T-helper 2 cell treated with Interferon-gamma antibody and Interleukin-4, amounts not matched to agents 5 μg/mL and 100 μg/mL, for 36 hours (primary cell): ENCODE data around the gene CDK11B.
"Not testable (repeated sequence)": the region's sequence is repeated elsewhere in the genome, so short reads cannot be mapped to it uniquely, and the experiment has no call there.

Experiments used
- DNase-seq: peaks from one replicate; pipeline ENCODE4 v3.0.0; 2021; ENCODE audit warnings: low spot score
- H3K27ac Mint-ChIP-seq: one replicate; pipeline ENCODE4 v1.8.0; 2021; ENCODE audit warnings: mild to moderate bottlenecking, mixed read lengths
- H3K27me3 Mint-ChIP-seq: one replicate; pipeline ENCODE4 v1.8.0; 2021; ENCODE audit warnings: low read depth, mixed read lengths
- H3K36me3 Mint-ChIP-seq: one replicate; pipeline ENCODE4 v1.8.0; 2021; ENCODE audit warnings: low read depth, mixed read lengths
- H3K4me1 Mint-ChIP-seq: one replicate; pipeline ENCODE4 v1.8.0; 2021; ENCODE audit warnings: low read depth, mixed read lengths
- H3K4me3 Mint-ChIP-seq: one replicate; pipeline ENCODE4 v1.8.0; 2022; ENCODE audit warnings: mild to moderate bottlenecking, moderate library complexity, mixed read lengths
- H3K9me3 Mint-ChIP-seq: one replicate; pipeline ENCODE4 v1.8.0; 2021; ENCODE audit warnings: mixed read lengths

CDK11B gene

DNA sequence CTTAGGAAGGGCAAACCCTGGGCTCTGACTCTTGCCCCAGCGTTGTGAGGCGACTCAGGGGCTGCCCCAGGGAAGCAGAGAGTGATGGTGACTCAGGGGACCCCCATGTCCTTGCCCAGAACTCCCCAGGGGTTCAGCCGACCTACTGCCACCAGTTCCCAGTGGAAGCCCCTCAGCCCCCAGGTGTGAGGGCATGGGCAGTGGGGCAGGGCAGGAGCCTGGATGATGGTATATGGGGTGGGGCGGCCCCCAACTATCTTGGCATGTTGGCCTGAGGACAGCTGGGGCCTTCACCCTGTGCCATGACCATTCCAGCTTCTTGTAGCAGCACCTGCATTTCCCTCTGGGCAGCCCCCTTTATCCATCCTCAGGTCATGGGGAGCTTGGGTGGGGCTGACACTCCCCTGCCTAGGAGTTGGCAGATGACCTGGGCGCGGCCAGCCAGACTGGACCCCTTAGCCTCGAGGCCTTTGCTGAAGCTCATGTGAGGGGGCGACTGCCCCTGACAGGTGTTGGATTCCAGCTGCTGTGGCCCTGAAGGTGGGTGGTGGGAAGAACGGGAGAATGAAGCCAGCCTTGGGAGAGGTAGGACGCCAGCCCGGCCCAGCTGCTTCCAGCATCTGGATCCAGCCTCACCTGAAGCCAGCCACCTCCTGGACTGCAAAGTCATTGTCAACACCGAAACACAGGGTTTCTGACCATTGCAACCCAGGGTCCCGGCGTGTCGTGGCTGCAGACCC, 57.1 kb downstream of the CDK11B start:
- no peaks in the 10 kb centered on the region for H3K36me3 Mint-ChIP-seq
- no peak overlapping the region for H3K27ac Mint-ChIP-seq
- no peaks in the 10 kb centered on the region for H3K9me3 Mint-ChIP-seq
- H3K4me3 Mint-ChIP-seq = no peak overlapping the region
- DNase-seq = no peak
- H3K27me3 Mint-ChIP-seq = peaks cover 5% of the 10 kb centered on the region
- peaks cover 3% of the 10 kb centered on the region for H3K4me1 Mint-ChIP-seq

DNA sequence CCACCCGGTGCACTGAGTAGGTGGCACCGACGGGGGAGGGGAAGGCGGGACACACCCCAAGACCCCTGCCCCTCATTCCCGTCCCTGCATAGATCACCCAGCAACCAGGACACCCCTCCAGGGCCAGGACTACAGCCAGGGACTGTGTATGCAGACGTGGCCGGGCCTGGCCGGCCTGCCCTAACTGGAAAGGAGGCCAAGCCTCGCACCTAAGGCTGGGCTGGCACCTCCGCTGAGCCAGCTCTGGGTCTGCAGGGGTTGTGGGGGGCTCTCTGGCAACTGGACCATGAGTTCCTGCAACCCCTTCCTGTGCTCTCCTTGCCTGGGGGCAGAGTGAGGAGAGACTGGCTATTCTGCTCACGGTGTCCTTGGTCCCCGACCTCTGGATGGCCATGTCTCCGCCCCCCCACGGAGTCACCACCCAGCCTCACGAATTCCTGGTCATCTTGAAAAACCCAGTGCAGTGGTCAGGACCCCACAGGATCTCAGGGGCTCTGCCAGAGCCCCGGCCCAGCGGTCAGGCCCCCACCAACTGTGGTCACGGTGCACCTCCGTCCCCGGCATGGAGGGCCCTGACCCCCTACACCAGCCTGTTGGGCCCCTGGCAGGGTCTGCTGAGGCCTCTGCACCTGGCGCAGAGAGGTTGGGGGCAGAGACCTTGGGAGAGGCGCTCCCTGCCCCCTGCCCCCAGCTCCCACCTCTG, 57.8 kb downstream of the CDK11B start:
- peak overlapping the region; percentile 65 for H3K4me3 Mint-ChIP-seq
- DNase-seq = no peak
- H3K4me1 Mint-ChIP-seq = peaks cover 3% of the 10 kb centered on the region
- H3K27me3 Mint-ChIP-seq = peaks cover 5% of the 10 kb centered on the region
- peak overlapping the region; percentile 15 for H3K27ac Mint-ChIP-seq
- no peaks in the 10 kb centered on the region for H3K9me3 Mint-ChIP-seq
- no peaks in the 10 kb centered on the region for H3K36me3 Mint-ChIP-seq

DNA sequence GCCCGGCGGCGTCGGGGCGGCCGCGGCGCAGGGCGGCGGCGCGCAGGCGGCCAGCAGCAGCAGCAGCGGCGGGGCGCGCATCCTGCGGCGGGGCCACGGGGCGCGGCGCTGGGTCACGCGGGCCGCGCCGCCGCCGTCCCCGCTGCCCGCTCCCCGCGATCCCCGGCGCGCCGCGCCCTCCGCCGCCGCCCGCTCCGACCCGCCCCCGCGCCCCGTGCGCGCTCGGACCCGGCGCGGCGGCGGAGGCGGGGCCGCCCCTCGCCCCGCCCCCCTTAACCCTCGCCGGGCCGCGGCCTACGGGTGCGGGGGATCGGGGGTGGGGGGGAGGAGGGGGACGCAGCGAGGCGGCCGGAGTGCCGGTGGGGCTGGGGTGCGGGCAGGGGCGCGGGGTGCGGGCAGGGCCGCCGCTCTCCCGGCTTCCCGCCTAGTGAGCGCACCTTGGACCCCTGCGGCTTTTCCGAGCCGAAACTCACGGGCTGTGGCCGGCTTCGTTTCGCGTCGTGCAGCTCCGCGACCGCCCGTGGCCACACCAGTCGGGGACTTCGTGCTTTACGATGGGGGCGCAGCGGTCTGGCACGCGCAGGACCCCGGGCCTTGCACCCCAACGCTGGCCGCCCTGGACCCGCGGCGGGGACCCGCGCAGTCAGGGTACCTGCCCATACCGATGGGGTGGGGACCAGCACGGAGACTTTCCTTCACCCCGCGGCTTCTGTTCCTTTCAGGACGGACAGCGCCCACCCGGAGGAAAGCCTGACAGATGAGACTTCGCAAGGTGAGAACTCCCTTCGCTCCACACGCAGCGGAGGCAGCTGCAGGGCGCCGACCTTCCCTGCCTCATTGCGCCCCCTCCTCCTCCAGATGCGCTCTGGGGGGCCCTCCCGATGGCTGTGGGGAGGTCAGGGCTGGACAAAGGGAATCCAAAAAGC, 58.6 kb downstream of the CDK11B start, which contains the start of gene FNDC10:
FNDC10 (minus strand) TSS at position 201 of the 926 bp plus-strand sequence; CDS start at position 81, 120 bp downstream.
- Mint-ChIP-seq H3K27me3 (peaks cover 5% of the 10 kb centered on the region), H3K36me3 (no peaks in the 10 kb centered on the region), H3K4me1 (peaks cover 3% of the 10 kb centered on the region), H3K4me3 (peak within 1 kb of the TSS; percentile 77), H3K9me3 (no peaks in the 10 kb centered on the region), H3K27ac (no peak within 1 kb of the TSS)
- no peak for DNase-seq

DNA sequence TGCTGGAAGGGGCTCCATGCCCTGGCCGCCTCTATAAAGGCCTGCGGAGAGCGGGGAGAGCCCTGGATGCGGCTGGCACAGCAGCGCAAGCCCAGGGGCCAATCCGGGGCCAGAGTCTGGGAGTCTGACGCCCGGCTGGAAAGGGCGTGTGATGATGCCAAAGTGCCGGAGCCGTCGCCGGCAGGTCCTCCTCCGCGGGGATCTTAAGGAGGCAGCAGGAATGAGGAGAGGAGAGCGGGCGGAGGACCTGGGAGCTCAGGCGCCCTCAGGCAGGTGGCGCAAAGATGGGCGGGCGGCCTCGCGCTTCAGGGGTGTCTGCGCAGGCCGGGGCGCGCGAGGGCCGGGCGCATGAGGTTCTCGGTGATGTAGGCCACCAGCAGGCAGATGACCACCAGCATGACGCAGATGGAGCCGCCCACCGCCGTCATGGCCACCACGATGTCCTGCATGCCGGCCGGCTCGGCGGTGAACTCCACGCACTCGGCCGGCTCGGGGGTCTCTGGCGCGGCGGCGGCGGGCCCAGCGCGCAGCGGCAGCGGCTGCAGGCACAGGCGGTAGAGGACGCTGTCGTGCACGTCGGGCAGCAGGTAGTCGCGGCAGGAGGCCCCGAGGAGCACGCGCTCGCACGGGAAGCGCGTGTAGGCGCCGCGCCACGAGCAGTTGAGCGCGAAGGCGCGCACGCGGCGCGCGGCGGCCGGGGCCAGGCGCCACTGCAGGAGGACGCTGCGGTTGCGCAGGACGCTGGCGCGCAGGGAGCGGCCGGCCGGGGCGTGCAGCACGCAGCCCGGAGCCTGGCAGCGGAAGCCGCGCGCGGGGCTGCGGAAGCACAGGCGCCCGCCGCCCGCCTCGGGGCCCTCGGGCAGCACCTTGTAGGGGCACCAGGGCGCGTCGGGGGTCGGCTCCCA, 59.5 kb downstream of the CDK11B start:
- DNase-seq = peak; percentile 43
- peak overlapping the region; percentile 77 for H3K4me3 Mint-ChIP-seq
- H3K4me1 Mint-ChIP-seq = peaks cover 3% of the 10 kb centered on the region
- peaks cover 5% of the 10 kb centered on the region for H3K27me3 Mint-ChIP-seq
- no peak overlapping the region for H3K27ac Mint-ChIP-seq
- no peaks in the 10 kb centered on the region for H3K36me3 Mint-ChIP-seq
- H3K9me3 Mint-ChIP-seq = no peaks in the 10 kb centered on the region

DNA sequence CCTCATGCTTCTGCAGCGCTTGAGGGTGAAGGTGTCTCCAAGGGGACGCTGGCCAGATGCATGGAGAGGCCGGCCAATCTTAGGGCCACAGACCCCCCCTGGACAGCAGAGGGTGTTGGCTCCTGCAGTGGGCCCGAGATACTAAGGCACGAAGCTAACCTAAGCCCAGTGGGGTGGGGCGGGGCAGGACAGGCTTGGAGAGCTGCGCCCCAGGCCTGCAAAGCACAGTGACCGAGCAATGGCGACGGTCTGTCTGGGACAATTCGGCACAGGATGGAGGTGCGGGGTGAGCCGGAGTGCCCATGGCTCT, 60.1 kb downstream of the CDK11B start:
- no peak for DNase-seq
- Mint-ChIP-seq H3K36me3 (no peaks in the 10 kb centered on the region), H3K27me3 (peaks cover 5% of the 10 kb centered on the region), H3K9me3 (no peaks in the 10 kb centered on the region), H3K27ac (no peak overlapping the region), H3K4me3 (peak overlapping the region; percentile 77), H3K4me1 (peaks cover 3% of the 10 kb centered on the region)

DNA sequence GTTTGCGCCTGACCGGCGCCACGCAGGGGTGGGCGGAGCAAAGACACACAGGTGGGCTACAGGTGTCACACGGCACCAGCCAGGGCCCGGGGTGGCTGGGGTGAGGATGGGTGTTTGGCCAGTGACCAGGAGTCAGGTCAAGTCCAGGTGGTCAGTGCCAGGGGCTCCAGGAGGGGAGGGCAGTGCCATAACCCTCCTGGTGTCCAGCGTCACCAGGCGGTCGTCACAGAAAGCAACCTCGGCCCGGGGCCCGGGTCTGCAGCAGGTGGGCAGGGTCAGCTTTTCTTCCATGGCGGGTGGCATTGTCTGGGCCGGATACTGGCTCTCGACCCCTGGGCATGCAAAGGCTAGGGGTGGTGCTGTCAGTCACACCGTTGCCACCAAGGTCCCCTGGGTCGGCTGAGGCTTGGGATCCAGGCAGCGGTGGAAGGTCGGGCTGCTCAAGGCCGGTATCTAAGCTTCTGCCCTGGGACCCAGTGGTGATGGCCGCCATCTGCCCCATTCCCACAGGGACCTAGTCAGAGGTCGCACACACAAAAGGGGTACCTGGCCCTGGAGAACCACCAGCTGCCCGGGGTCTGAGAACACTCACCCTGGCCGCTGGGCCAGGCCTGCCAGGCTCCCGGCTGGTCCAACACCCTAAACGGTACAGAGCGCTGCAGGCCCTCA, 60.6 kb downstream of the CDK11B start:
- H3K4me1 Mint-ChIP-seq = peaks cover 3% of the 10 kb centered on the region
- H3K27ac Mint-ChIP-seq = peak overlapping the region; percentile 31
- H3K9me3 Mint-ChIP-seq = no peaks in the 10 kb centered on the region
- no peaks in the 10 kb centered on the region for H3K36me3 Mint-ChIP-seq
- DNase-seq = no peak
- H3K4me3 Mint-ChIP-seq = peak overlapping the region; percentile 77
- peaks cover 5% of the 10 kb centered on the region for H3K27me3 Mint-ChIP-seq

DNA sequence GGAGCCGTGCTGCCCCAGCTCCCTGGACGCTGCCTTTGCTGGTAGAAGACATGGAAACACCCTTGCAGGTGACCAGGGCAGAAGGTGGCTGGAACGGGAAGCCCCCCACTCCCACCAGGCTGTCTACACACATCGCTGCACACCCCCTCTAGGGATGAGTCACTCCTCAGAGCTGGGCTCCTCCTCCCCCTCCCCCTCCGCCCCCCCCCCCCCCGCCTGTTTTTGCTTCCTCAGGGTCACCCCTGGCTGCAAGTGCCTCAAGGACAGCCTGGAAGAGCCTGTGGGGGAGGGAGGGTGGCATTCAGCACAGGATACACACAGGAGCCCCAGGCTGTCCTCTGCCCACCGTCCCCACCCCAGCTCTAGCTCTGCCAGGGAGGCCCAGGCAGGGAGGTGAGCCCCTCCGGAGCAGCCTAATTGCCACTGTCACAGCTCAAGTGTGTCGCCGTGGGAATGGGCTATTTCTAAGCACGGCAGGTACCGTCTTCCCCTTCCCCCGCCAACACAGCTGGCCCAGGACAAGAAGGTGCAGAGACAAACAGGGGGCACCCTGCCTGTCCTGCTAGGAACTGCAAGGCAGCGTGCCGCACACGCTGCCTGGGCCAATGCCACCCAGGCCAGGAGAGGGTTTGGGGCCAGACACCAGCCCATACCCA, 61.4 kb downstream of the CDK11B start:
- H3K27me3 Mint-ChIP-seq = peaks cover 5% of the 10 kb centered on the region
- peak overlapping the region; percentile 29 for H3K4me3 Mint-ChIP-seq
- H3K36me3 Mint-ChIP-seq = no peaks in the 10 kb centered on the region
- peaks cover 3% of the 10 kb centered on the region for H3K4me1 Mint-ChIP-seq
- no peak for DNase-seq
- no peak overlapping the region for H3K27ac Mint-ChIP-seq
- no peaks in the 10 kb centered on the region for H3K9me3 Mint-ChIP-seq

DNA sequence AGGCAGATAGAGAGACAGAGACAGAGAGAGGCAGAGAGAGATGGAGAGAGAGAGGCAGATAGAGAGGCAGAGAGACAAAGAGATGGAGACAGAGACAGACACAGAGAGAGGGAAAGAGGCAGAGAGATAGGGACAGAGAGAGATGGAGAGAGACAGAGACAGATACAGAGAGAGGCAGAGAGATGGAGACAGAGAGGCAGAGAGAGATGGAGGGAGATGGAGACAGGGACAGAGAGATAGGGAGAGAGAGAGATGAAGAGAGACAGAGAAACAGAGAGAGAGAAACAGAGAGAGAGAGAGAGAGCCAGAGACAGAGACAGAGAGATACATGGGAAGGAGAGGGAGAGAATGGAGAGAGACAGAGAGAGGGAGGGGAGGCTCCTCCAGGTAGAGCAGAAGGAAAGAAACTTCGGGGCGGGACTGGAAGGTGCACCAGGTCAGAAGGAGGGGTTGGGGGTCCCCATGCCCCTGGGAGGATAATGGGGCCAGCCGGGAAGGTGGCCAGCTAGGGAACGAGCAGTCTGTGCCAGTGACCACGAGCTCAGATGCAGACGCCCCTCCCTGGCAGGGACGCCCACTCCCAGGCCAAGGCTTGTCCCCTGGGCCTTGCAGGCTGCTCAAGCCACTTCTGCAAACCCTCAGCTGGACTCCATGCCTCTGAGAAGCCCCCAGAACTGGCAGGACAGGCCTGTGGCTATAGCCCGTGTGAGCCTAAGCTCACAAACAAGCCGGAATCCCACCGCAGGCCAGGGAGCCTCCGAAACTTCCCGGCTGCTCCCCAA, 62.1 kb downstream of the CDK11B start:
- Mint-ChIP-seq H3K9me3 (no peaks in the 10 kb centered on the region), H3K36me3 (no peaks in the 10 kb centered on the region), H3K4me1 (peaks cover 3% of the 10 kb centered on the region), H3K27me3 (peaks cover 5% of the 10 kb centered on the region), H3K4me3 (no peak overlapping the region), H3K27ac (no peak overlapping the region)
- DNase-seq = no peak

DNA sequence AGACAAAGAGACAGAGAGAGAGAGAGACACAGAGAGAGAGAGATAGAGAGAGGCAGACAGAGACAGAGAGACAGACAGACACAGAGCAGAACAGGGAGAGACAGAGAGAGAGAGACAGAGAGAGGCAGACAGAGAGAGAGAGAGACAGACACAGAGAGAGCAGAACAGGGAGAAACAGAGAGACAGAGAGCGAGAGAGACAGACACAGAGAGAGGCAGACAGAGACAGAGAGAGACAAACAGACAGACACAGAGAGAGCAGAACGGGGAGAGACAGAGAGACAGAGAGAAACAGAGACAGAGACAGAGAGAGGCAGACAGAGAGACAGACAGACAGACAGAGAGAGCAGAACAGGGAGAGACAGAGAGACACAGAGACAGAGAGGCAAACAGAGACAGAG, 63.5 kb downstream of the CDK11B start:
- not testable (repeated sequence) for H3K27me3 Mint-ChIP-seq, DNase-seq, H3K4me3 Mint-ChIP-seq, H3K36me3 Mint-ChIP-seq, H3K9me3 Mint-ChIP-seq, H3K4me1 Mint-ChIP-seq, H3K27ac Mint-ChIP-seq

DNA sequence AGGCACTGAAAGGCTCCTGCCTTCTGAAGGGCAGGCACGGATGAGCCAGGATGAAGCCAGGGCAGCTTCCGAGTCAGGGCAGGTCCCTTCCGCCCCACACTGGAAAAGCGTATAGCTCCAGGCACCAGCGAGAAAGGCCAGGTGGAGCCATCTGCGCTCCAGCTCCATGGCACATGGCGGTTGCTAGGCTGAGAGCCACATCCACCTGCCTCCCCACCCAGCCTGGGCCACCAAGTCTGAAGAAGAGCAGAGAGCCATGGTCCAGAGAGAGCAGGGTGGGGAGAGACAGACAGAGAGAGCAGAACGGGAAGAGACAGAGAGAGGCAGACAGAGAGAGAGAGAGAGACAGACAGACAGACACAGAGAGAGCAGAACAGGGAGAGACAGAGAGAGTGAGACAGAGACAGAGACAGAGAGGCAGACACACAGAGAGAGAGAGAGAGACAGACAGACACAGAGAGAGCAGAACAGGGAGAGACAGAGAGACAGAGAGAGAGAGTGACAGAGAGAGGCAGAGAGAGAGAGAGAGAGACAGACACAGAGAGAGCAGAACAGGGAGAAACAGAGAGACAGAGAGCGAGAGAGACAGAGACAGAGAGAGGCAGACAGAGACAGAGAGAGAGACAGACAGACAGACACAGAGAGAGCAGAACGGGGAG, 64.1 kb downstream of the CDK11B start:
- Mint-ChIP-seq H3K9me3 (no peaks in the 10 kb centered on the region), H3K4me1 (peaks cover 3% of the 10 kb centered on the region), H3K4me3 (no peak overlapping the region), H3K27me3 (peaks cover 5% of the 10 kb centered on the region), H3K36me3 (no peaks in the 10 kb centered on the region), H3K27ac (no peak overlapping the region)
- no peak for DNase-seq

DNA sequence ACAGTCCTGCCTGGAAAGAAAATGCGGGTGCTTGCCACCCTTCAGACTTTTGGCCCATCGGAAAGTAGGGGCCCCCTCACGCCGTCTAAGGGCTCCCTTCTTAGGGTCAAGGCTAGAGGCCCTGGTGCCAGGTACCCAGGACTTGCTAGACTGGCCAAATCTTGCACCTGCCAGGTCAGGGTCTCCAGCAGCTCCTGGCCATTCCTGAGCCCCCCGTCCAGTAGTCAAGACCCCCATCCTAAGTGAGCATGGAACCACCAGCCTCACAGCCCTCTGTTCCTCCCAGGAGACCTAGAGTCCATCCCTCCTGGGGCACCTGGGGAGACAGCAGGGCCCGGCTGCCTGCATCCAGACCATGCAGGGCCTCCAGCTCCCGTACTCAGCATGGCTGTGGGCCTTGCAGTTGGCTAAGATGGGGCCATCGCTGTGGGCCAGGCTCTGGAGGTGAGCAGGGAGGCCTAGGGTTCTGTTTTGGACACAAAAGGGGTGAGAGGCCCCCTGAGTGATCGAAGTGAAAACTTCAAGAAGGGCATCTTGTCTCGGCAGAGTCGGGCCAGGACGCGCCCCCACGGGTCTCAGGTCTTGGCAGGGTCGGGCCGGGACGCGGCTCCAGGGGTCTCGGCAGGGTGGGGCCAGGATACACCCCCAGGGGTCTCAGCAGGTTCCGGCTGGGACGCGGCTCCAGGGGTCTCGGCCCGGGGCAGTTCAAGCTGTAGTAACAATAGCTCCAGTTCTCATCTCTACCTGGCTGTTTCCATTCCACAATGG, 64.8 kb downstream of the CDK11B start:
- no peak for DNase-seq
- Mint-ChIP-seq H3K36me3 (no peaks in the 10 kb centered on the region), H3K4me1 (peaks cover 2% of the 10 kb centered on the region), H3K27me3 (peaks cover 5% of the 10 kb centered on the region), H3K4me3 (no peak overlapping the region), H3K27ac (no peak overlapping the region), H3K9me3 (no peaks in the 10 kb centered on the region)
